Limb (tissue), 2 donors: Measurements from ENCODE around the gene TPBGL.
A peak's percentile ranks its signal among the peaks of the same experiment; 100 is the strongest.

Experiments
- DNase-seq, 2 donors: peaks; one replicate each; pipeline ENCODE4 v3.0.0-alpha.2; 2016; ENCODE audit errors: extremely low spot score in 2 of 2

The TPBGL gene, protein sequence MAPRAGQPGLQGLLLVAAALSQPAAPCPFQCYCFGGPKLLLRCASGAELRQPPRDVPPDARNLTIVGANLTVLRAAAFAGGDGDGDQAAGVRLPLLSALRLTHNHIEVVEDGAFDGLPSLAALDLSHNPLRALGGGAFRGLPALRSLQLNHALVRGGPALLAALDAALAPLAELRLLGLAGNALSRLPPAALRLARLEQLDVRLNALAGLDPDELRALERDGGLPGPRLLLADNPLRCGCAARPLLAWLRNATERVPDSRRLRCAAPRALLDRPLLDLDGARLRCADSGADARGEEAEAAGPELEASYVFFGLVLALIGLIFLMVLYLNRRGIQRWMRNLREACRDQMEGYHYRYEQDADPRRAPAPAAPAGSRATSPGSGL

DNA sequence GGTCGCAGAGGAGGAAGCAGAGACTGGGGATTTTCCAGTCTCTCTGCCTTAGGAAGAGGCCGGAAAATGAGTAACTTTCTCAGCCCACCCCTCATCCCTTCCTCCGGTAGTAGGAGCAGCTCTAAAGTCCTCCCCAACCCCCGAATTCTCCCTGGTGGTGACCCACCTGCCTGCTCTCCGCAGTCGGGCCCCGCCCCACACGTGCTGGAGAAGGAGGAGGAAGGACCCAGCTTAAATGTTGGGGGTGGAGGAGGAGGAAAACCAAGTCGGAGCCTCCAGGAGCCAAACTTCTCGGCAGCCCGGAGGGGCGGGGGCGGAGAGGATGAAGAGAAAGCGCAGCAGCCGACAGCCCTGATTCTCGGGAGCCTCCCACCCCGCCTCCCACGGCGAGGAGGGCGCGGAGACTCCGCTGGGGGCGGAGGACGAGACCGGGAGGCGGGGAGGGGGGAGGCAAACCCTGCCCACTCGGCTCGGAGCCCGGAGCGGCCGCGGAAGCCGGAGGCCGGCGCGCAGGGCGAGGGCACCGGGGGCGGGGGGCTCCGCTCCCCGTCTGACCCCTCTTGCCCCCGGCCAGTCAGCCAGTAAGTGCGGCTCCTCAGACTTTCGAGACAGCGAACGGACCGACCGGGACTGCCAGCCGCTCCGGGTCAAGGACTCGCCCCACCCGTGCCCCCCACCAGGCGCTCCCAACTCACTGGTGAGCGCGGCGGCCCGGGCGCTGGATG, at the start of gene TPBGL:
TSS of gene TPBGL (plus strand) at position 464 of the 725 bp plus-strand sequence. CDS start 276 bp downstream, outside the sequence.
- peak in 1 of 2 donors; percentile 55 for DNase-seq

DNA sequence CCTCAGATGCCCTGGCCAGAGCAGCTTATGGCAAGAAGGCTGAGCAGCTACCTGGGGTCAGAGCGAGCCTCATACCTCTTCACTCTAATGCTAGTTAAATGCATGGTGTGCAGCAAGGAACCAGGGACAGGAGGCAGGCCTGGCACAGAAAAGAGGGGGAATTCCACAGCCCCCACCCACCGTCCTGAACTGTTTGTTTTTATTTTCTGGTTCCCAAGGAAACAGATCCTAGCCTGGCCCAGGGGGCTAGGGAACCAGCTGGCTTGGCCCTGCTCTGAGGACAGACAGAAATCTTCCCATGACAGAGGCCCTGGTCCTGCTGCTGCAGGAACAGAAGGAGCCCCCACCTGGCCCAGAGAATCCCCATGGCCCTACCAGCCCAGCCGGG, 49.2 kb upstream of the TPBGL start:
- peak; percentile 70 to 71 for DNase-seq

DNA sequence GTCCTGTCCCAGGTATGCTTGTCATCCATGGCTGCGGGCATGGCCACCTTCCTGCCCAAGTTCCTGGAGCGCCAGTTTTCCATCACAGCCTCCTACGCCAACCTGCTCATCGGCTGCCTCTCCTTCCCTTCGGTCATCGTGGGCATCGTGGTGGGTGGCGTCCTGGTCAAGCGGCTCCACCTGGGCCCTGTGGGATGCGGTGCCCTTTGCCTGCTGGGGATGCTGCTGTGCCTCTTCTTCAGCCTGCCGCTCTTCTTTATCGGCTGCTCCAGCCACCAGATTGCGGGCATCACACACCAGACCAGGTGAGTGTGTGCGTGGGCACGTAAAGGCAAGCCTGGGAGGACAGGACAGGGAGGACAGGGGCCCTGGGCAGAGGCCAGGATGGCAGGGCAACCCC, 47.3 kb upstream of the TPBGL start:
- no peak for DNase-seq

DNA sequence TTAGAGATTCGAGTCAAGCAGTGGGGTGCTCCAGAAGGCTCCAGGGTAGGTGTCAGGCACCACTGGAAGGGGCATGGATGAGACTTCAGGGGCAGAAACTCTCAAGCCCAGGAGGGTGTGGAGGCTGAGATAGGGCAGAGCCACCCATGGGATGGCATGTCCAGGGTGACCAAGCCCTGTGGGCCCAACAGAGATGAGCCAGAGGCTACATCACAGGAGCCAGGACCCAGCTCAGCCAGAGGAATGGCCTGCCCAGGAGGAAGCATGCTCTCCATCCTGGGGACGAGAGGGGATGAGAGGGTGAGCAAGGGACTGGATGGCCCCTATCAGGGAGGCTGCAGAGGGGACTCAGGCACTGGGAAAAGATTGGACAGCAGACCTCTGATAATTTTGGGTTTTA, 46.9 kb upstream of the TPBGL start:
- no peak for DNase-seq

DNA sequence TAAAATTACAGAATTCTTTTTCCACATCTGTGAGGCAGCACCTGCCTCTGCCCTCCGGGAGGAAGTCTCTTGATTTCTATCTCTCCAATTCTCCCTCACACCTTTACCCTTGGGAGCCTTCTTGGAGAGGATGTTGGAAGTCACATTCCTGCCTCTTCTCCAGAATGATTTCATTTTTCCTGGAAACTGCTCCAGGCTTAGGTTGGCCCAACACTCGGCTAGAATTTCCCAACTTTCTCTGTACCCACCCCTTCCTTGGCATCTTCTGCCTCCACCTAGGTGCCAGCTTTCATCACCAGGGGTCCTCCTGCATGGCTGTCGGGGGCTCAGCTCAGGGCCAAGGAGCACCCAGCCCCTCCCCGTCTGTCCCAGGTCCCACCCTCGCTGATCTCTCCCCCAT, 46.4 kb upstream of the TPBGL start:
- no peak for DNase-seq

DNA sequence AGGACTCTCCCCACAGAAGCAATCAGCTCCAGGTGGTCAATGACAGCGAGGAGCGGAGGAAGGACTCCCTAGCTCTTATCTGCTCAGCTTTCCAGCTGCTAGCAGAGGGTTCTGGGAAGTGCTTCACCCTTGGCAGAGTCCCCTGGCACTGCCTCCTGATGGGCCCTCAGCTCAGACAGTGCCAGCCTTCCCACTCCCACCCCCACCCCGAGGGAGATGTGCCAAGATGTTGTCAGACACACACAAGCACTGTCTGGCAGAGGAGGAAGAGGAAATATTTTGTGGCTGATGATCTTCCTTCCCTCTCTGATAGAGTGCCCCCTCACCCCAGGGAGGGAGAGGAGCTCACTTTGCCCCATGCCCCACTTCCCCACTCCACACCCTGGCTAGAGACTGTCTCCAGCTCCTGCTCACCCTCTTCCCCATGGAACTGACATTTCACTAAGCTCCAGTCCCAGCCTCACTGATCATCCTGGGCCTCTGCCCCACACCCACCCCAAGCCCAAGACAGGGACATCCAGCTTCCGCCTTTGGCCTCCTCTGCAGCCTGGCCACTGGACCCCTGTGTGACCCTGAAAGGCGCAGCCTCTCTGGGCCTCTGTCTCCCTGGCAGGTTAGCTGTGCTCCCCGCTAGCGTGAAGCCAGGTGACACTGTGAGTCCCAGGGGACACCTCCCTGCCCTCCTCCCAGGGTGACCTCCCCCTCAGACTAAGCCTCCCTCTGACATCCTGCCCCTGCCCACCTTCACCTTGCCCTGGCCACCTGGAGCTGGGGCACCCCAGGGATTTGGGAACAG, 45.2 kb upstream of the TPBGL start:
- DNase-seq = no peak

DNA sequence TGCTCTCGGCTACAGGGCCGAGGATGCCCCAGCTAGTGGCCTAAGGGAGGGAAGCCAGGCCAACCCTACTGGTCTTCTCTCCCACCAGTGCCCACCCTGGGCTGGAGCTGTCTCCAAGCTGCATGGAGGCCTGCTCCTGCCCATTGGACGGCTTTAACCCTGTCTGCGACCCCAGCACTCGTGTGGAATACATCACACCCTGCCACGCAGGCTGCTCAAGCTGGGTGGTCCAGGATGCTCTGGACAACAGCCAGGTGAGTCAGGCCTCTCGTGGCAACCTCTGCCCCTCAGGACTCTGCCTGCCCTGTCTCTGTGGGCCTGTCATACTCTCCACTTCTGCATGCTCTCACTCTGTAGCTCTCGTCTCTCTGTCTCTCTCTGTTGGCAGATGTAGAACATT, 44.1 kb upstream of the TPBGL start:
- DNase-seq = no peak

DNA sequence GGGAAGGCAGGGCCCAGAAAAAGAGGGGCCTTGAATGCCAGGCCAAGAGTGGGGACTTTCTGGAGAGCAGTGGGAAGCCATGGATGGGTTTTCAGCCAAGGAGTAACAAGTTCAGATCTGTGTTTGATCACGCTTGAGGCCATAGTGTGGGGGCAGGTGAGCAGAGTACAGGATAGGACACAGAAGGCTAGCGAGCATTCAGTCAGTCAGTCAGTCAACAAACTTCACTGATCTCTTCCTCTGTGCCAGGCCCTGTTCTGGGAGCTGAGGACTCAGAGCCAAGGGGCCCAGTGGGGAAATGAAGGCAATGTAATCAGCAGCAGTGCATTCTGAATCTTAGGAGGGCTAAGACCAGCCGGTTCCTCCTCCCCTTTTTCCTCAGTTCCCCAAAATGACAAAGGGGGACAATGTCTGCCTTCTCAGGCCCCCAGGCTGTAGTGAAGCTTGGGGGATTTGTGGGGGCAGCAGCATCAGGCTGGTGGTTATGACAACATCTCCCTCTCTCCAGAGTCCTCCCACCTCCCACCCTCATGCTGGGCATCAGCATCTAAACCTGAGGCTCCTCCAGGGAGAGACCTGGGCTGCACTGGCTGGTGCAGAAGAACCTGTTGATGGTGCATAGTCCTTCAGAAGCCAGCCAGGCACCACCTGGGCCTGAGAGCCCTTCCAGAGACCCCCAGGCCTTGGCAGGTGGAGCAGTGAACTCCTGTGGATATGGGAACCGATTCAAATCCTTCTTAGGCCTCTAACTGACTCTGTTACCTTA, 42.9 kb upstream of the TPBGL start:
- no peak for DNase-seq

DNA sequence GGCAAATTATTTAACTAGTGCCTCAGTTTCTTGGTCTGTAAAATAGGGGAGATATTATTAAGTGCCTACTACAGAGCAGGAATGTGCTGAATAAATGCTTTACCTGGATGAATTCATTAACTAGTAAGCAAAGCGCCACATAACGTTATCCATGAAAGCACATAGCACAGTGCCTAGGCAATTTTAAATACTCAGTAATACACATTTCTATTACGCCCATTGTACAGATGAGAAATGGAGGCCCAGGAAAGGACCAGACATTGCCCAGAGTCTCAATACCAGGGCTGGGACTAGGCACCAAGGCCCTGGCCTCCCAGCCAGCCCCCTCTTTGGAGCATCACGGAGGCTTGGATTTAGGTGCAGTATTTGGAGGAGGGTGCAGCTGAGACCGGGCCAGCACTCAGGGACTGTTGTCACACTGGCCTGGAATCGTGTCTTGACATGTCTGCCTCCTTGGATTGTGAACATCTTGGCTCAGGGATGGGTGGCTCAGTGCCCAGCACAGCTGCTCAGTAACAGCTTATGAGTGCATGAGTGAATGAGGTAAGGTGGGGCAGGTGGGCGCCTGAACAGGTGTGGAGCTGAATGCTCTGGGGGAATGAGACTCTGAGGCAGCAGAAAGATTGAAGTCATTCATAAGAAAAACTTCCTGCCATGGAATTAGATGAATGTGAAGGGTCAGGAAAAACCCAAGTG, 42.1 kb upstream of the TPBGL start:
- DNase-seq = no peak

DNA sequence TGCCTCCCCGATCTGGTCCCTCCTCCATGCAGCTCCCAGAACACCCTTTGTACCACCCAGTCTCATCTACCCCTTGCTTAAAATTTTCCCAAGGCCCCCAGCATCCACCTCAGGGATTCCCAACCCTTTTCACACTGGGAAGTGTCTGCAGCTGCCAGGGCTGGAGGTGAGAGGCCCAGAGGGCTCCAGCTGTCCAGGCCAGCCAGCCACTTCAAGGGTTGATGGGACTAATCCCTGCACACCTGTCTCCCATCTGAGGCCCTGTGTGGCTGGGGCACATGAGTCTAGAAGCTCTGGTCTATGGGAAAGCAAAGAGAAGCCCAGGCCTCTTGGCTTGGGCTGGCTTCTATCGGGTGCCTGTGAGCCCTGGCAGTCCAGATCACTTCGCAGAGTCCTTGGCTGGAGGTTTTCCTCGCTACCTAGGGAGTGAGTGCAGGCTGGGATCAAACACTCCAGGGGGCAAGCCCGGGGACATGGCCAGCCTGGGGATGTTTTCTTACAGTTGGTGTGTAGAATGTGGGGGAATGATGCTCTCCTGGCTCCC, 41.1 kb upstream of the TPBGL start:
- DNase-seq = no peak

DNA sequence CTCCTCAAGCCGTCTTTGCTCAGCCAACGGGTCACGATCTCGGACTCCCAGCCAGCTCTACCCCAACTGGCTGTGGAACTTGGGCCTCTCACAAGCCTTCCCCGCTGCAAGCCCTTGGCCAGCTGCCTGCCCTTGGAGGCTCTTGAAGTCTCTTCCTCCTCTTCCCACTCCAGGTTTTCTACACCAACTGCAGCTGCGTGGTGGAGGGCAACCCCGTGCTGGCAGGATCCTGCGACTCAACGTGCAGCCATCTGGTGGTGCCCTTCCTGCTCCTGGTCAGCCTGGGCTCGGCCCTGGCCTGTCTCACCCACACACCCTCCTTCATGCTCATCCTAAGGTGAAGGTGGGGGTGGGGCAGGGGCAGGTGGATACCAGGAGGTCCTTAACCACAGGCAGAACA, 40.5 kb upstream of the TPBGL start:
- no peak for DNase-seq

DNA sequence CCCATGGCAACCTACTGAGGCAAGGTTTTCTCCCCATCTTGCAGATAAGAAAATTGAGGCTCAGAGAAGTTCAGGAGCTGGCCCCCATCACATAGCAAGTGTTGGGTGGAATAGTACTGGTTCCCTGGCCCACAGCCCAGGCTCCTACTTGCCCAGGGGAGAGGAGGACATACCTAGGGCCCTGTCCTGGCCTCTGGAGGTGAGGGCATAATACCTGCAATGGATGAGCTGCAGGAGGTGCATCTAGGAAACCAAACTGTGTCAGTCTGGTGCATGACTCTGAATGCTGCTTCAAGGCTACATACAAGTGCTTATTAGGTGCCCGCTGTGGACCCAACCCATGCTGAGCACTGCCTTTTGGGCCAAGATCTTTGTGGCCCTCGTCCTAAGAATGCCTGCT, 40.0 kb upstream of the TPBGL start:
- no peak for DNase-seq

DNA sequence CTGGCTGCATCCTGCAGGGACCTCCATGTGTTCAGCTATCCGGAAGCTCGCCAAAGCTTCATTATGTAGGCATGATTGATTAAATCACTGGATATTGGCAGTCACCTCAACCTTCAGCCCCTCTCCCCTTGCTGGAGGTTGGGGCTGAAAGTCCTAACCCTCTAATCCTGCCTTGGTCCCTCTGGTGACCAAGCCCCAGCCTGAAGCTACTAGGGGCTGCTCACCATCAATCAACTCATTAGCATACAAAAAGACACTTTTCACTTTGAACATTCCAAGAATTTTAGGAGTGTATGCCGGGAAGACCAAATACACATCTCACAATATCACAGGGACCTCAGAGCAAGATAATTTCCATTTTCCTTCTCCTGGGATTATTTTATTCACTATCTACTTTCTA, 38.8 kb upstream of the TPBGL start:
- DNase-seq = no peak

DNA sequence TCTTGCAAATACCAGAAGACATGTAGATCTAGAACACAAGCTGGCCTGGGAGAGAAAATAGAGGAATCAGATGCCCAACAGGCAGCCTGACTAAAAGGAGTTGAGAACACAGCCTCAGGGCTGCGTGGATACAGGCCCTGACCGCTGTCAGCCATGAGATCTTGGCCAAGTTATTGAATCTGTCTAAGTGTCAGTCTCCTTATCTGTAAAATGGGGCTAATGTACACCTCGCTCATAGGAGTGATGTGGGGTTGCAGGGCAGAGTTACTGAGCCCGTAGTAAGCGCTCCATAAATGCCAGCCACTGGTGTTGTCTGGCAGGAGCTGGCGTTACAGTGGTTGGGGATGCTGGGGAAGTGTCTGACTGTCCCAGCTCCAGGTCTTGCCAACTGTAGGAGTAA, 38.4 kb upstream of the TPBGL start:
- DNase-seq = no peak

DNA sequence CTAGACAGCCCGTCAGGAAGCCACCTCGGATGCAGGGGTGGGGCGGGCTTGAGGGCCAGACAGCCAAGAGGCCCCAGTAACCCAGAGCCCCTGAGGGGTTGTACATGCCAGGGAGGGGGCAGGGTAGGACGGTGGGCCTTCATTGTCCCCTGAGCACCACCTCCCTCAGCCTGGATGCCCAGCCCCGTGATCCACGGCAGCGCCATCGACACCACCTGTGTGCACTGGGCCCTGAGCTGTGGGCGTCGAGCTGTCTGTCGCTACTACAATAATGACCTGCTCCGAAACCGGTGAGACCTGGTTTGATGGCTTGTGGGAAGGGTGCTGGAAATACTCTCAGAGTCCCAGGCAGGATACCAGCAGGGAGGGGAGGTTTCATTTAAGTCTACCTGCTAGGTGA, 37.4 kb upstream of the TPBGL start:
- DNase-seq = no peak

DNA sequence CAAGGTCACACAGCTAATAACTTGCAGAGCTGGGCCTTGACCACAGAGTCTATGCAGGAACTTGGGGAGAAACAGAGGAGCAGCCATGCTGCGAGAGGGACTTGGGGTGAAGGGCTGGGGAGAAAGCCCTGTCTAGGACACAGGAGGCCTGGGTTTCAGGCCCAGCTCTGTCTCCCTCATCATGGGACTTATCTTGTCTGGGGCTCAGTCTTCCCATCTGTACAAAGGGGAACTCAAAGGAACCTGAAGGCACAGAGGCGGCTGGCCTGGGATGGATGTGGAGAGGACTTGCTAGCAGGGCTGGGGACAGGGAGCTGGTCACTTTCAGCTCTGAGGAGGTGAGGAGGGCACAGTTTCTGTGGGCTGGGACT, 36.9 kb upstream of the TPBGL start:
- DNase-seq = no peak

DNA sequence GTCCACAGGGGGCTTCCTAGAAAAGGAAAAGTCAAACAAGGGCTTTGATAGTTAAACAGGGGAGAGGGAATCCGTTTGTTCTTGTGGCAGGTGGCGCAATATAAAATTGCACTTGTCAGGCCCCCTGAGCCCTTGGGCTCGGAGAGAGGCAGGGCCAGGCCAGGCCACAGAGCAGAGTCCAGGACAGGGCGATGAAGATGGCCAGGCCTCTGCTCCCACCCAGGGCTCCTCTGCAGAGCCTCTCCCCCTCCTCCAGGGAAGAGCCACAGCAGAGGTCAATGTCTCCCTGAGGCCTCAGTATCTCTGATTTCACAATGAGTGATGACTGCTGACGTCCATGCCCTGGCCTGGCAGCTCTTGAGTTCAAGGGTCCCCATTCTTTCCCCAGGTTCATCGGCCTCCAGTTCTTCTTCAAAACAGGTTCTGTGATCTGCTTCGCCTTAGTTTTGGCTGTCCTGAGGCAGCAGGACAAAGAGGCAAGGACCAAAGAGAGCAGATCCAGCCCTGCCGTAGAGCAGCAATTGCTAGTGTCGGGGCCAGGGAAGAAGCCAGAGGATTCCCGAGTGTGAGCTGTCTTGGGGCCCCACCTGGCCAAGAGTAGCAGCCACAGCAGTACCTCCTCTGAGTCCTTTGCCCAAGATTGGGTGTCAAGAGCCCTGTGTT, 36.4 kb upstream of the TPBGL start:
- no peak for DNase-seq

DNA sequence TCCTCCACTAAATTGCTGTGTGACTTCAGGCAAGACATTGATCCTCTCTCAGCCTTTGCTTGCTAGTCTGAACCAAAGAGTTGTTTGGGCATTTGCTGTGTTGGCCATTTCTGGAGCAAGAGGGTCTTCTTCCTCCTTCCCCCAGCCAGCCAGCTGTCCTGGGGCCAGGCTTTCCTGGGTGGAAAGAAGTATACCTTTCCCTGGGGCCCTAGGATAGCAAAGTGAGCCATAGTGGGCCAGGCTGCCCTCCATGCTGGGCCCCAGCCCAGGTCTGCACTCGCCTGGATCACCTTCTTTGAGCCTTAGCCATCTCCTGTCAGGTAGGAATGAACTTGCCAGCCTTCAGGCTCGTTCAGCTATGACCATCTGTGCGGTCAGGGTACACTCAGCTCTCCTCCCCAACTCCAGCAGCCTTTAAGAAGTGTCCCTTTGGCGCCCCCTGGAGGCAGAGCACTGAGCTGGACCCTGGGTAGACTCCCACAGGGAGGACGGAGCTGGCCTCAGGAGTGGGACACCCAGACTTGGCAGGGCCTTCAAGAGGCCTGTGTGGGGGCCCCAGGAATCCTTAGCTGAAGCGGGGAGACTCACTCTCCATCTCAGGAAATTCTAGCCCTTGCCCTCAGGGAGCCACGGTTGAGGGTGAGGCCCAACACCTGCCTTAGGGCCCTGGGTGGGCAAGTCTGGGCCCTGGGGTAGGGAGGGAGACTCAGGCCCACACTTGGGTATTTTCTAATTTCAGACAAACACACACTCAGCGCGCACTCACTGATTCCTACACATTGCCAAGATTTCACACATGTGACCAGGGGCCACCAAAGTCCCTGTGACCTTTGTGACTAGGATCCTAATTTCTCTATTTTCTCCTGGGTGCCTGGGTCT, 35.6 kb upstream of the TPBGL start:
- DNase-seq = peak; percentile 64 to 85

DNA sequence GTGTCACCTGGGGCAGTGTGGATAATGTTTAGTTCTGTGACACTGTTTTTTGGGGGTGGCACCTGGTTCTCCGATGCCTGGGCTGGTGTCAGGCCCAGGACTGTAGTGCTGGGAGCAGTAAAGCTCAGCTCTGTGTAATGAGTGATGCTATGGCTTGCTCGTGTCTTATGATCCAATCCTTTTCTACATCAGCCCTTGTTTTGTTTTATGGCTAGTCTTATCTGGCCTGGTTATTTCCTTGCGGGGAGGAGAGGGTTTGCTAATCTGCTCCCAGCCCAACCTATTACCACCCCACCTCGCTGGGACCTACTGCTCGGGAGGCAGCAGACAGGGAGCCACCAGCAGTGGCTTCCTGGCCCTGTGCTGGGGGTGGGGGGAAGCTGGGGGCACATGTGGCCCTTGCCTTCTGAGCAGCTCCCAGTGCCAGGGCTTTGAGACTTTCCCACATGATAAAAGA, 35.0 kb upstream of the TPBGL start:
- no peak for DNase-seq
